ENCODE measurements around the gene ECM1. TPM values are rescaled to one million over a fixed set of nuclear protein-coding genes. Genes with fewer than 3 reads are reported as not detected.

The ECM1 gene
- polyA plus RNA-seq, 1 experiment, result 122 TPM

DNA sequence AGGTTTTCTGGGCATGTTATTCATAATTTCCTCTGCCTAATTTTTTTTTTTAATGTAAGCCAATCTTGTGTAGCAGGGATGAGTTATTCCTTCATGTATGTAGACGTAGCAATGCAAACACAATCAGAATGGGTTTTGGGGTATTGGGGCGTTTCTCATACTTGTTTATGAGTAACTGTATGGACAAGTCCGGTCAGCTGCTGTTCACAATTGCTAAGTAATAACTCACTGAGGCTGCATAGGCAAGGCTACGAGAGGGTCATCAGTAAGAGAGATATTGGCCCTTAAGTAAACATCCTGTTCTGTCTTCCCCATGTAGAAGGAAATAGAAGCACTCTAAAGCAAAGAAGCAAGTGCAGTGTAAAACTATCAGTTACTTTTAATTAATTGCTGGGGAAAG lies 30.2 kb upstream of the ECM1 start:
- H3K4me3 ChIP-seq (ENCODE audit: low read depth, low read length), result no peak overlapping the region
- POLR2A ChIA-PET, result interaction anchor here (0.6 kb wide), 1 partner anchor 519 kb away, joined by 3 read pairs; no protein-coding TSS in a partner anchor
- no peak overlapping the region for H3K27ac ChIP-seq (ENCODE audit: low read depth, low read length)
- no peaks in the 10 kb centered on the region for H3K9me3 ChIP-seq (ENCODE audit: control insufficient read depth, insufficient read depth, low read length)
- no peaks in the 10 kb centered on the region for H3K27me3 ChIP-seq (ENCODE audit: control insufficient read depth, insufficient read depth, low read length)
- DNase-seq (ENCODE audit: low read depth, low spot score), result peak; percentile 33
- CTCF ChIA-PET, result no interaction called here
- TF ChIP-seq, protein P1, sequence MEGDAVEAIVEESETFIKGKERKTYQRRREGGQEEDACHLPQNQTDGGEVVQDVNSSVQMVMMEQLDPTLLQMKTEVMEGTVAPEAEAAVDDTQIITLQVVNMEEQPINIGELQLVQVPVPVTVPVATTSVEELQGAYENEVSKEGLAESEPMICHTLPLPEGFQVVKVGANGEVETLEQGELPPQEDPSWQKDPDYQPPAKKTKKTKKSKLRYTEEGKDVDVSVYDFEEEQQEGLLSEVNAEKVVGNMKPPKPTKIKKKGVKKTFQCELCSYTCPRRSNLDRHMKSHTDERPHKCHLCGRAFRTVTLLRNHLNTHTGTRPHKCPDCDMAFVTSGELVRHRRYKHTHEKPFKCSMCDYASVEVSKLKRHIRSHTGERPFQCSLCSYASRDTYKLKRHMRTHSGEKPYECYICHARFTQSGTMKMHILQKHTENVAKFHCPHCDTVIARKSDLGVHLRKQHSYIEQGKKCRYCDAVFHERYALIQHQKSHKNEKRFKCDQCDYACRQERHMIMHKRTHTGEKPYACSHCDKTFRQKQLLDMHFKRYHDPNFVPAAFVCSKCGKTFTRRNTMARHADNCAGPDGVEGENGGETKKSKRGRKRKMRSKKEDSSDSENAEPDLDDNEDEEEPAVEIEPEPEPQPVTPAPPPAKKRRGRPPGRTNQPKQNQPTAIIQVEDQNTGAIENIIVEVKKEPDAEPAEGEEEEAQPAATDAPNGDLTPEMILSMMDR (IDR thresholded peaks at IDR 0.05; ENCODE audit: low read depth, low read length), result no peak

DNA sequence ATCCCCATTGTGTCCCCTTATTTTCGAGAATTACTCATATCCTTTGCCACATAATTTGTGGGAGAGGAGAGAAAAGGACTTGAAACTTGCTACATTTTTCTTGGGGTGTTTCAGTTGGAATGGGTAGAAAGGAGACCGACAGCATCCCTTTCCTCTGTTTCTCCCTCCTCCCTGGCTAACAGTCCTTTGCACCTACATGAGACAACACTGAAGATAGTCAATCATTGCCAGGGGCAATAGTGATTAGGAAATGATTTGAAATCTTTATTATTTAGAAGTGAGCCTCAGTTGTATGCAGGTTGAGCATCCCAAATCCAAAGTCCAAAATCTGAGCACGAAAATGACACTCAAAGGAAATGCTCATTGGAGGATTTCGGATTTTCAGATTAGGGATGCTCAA lies 28.5 kb upstream of the ECM1 start:
- no peaks in the 10 kb centered on the region for H3K27me3 ChIP-seq (ENCODE audit: control insufficient read depth, insufficient read depth, low read length)
- H3K27ac ChIP-seq (ENCODE audit: low read depth, low read length), result no peak overlapping the region
- DNase-seq (ENCODE audit: low read depth, low spot score), result no peak
- POLR2A ChIA-PET, result no interaction called here
- CTCF ChIA-PET, result interaction anchor here (0.9 kb wide), 1 partner anchor 82 kb away, joined by 3 read pairs; no protein-coding TSS in a partner anchor
- no peaks in the 10 kb centered on the region for H3K9me3 ChIP-seq (ENCODE audit: control insufficient read depth, insufficient read depth, low read length)
- TF ChIP-seq, protein P1 (IDR thresholded peaks at IDR 0.05; ENCODE audit: low read depth, low read length), result no peak
- no peak overlapping the region for H3K4me3 ChIP-seq (ENCODE audit: low read depth, low read length)

DNA sequence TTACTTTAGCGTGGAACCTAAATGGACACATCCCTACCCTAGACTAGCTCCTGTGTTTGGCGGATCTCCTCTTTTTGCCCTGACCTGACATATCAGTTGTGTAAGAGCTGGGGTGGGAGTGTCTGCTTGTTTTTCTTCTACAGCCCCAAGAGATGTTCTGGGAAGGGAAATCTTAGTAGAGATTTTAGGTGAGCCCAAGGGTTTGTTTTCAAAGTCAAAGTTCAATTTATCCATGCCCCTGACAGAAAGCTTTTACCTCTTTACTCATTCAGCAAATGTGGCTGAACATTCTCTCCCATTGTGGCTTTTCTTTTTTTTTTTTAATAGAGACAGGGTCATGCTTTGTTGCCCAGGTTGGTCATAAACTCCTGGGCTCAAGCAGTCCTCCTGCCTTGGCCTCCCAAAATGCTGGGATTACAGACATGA lies 28.0 kb upstream of the ECM1 start:
- TF ChIP-seq, protein P1 (IDR thresholded peaks at IDR 0.05; ENCODE audit: low read depth, low read length), result no peak
- H3K9me3 ChIP-seq (ENCODE audit: control insufficient read depth, insufficient read depth, low read length), result no peaks in the 10 kb centered on the region
- POLR2A ChIA-PET, result no interaction called here
- no peaks in the 10 kb centered on the region for H3K27me3 ChIP-seq (ENCODE audit: control insufficient read depth, insufficient read depth, low read length)
- CTCF ChIA-PET, result interaction anchor here (0.9 kb wide), 1 partner anchor 81 kb away, joined by 3 read pairs; no protein-coding TSS in a partner anchor
- H3K27ac ChIP-seq (ENCODE audit: low read depth, low read length), result no peak overlapping the region
- no peak for DNase-seq (ENCODE audit: low read depth, low spot score)
- H3K4me3 ChIP-seq (ENCODE audit: low read depth, low read length), result no peak overlapping the region

DNA sequence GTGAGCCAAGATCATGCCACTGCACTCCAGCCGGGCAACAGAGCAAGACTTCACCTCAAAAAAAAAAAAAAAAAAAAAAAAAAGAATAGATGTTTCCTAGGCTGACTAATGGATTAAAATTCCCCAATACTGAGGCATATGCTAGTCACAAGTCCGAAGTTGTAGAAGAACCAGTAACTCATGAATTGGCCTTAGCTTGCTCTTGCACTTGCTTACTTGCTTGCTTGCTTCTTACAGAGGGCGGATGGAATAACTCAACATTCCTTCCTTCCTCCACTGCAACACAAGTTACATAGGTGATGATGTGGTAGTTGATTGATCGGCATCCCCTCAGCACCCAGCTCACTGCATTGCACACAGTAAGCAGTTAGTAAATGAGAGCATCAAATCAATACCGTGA lies 23.5 kb upstream of the ECM1 start:
- ChIA-PET CTCF (no interaction called here), POLR2A (interaction anchor here (0.6 to 0.7 kb wide), 3 partner anchors 13 to 159 kb away, joined by 3 to 14 read pairs (median 5); no protein-coding TSS in a partner anchor)
- H3K27ac ChIP-seq (ENCODE audit: low read depth, low read length), result no peak overlapping the region
- TF ChIP-seq, protein P1 (IDR thresholded peaks at IDR 0.05; ENCODE audit: low read depth, low read length), result no peak
- H3K9me3 ChIP-seq (ENCODE audit: control insufficient read depth, insufficient read depth, low read length), result no peaks in the 10 kb centered on the region
- no peaks in the 10 kb centered on the region for H3K27me3 ChIP-seq (ENCODE audit: control insufficient read depth, insufficient read depth, low read length)
- H3K4me3 ChIP-seq (ENCODE audit: low read depth, low read length), result no peak overlapping the region
- DNase-seq (ENCODE audit: low read depth, low spot score), result no peak

DNA sequence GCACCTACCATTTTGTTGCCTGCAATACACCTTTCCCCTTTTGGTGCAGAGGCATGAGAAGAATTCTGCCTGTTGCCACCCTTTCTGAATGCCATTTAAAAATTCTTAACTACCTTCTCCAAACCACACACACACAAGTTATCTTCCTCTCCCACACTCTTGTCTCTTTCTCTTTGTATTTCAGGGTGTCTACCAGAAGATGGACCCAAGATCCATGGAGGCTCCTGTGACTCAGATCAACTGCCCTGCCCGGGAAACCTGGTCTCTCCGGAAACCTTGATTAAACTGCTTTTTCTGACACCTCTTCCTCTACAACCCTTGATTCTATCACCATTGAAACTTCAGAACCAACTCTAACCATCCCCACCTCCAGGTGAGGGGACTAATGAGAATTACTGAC lies 23.0 kb upstream of the ECM1 start:
- POLR2A ChIA-PET, result interaction anchor here (0.7 kb wide), 1 partner anchor 159 kb away, joined by 14 read pairs; no protein-coding TSS in a partner anchor
- no peak for DNase-seq (ENCODE audit: low read depth, low spot score)

More for the DNA sequence above, 23.0 kb upstream of the ECM1 start:
- no peaks in the 10 kb centered on the region for H3K9me3 ChIP-seq (ENCODE audit: control insufficient read depth, insufficient read depth, low read length)
- no peak overlapping the region for H3K27ac ChIP-seq (ENCODE audit: low read depth, low read length)
- H3K27me3 ChIP-seq (ENCODE audit: control insufficient read depth, insufficient read depth, low read length), result no peaks in the 10 kb centered on the region
- TF ChIP-seq, protein P1 (IDR thresholded peaks at IDR 0.05; ENCODE audit: low read depth, low read length), result peak; percentile 30
- CTCF ChIA-PET, result no interaction called here
- no peak overlapping the region for H3K4me3 ChIP-seq (ENCODE audit: low read depth, low read length)
